ENCODE results near the gene KIZ.

GRCh38 chr20:21185849-21186248 is 60.0 kb downstream of the KIZ start:
- TF ChIP-seq, protein P1, sequence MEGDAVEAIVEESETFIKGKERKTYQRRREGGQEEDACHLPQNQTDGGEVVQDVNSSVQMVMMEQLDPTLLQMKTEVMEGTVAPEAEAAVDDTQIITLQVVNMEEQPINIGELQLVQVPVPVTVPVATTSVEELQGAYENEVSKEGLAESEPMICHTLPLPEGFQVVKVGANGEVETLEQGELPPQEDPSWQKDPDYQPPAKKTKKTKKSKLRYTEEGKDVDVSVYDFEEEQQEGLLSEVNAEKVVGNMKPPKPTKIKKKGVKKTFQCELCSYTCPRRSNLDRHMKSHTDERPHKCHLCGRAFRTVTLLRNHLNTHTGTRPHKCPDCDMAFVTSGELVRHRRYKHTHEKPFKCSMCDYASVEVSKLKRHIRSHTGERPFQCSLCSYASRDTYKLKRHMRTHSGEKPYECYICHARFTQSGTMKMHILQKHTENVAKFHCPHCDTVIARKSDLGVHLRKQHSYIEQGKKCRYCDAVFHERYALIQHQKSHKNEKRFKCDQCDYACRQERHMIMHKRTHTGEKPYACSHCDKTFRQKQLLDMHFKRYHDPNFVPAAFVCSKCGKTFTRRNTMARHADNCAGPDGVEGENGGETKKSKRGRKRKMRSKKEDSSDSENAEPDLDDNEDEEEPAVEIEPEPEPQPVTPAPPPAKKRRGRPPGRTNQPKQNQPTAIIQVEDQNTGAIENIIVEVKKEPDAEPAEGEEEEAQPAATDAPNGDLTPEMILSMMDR (conservative IDR thresholded peaks at IDR 0.05; ENCODE audit: low read depth, low read length) = no peak
- TF ChIP-seq RCOR1 (IDR thresholded peaks at IDR 0.05; ENCODE audit: insufficient replicate concordance, low read length) = no peak
- TF ChIP-seq POLR2A (IDR thresholded peaks at IDR 0.05; ENCODE audit: low read depth, low read length) = no peak
- TF ChIP-seq RFX5 (IDR thresholded peaks at IDR 0.05; ENCODE audit: low read depth, low read length) = no peak
- TF ChIP-seq MAZ (IDR thresholded peaks at IDR 0.05; ENCODE audit: borderline replicate concordance, low read depth, low read length) = no peak
- no peak for TF ChIP-seq CHD1 (IDR thresholded peaks at IDR 0.05; ENCODE audit: low read depth, low read length)

Data from IMR-90 (cell line).